Testis (tissue), 2 donors: ENCODE data around the gene IGFBP5.

ENCODE experiments used
- POLR2A ChIP-seq: fragments of 450-650 bp; IDR thresholded peaks from one replicate; pipeline ENCODE4 v1.6.1; 2017; ENCODE audit warnings: antibody characterized with exemption, mild to moderate bottlenecking, moderate library complexity
- TF ChIP-seq, protein P1 (sequence below), 3 experiments: fragments of 450-650 bp in 2 of 3; fragments of 200-600 bp in 1 of 3; sonication (generic) in 1 of 3; IDR thresholded peaks; one replicate each; pipeline ENCODE4 v1.5.1; 2016 to 2019; ENCODE audit warnings: antibody characterized with exemption in 3 of 3, mild to moderate bottlenecking in 2 of 3, moderate library complexity in 1 of 3

DNA sequence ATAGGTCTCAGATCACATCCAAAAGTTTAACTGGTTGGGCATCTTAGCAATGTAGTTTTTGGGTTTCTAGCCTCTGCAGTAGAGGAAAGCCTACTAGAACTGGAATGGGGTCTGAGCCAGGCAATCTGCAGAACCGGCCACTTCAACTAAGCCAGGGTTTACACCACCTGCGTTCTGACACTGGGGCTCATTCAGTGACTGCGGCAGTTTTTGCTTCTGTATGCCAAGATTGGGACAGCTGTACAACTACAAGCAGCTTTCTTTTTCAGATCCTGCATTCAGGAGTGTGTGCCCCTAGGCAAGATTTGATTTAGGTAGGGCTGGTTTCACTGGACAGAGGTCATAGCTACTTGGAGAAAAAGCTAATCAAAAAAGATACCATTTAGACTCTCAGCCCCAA, 43.7 kb upstream of the IGFBP5 start:
- TF ChIP-seq, protein P1, sequence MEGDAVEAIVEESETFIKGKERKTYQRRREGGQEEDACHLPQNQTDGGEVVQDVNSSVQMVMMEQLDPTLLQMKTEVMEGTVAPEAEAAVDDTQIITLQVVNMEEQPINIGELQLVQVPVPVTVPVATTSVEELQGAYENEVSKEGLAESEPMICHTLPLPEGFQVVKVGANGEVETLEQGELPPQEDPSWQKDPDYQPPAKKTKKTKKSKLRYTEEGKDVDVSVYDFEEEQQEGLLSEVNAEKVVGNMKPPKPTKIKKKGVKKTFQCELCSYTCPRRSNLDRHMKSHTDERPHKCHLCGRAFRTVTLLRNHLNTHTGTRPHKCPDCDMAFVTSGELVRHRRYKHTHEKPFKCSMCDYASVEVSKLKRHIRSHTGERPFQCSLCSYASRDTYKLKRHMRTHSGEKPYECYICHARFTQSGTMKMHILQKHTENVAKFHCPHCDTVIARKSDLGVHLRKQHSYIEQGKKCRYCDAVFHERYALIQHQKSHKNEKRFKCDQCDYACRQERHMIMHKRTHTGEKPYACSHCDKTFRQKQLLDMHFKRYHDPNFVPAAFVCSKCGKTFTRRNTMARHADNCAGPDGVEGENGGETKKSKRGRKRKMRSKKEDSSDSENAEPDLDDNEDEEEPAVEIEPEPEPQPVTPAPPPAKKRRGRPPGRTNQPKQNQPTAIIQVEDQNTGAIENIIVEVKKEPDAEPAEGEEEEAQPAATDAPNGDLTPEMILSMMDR (IDR thresholded peaks at IDR 0.05) = no peak
- no peak for TF ChIP-seq POLR2A
